GM13977 (cell line): ENCODE data around the gene PLA2G4E.

Experiments used
- DNase-seq: peaks from one replicate; pipeline ENCODE4 v3.0.0; 2012; ENCODE audit warnings: low spot score
- CTCF ChIP-seq: IDR thresholded peaks from 2 replicates; pipeline ENCODE4 v1.5.1; 2012; ENCODE audit warnings: mild to moderate bottlenecking, control low read depth; ENCODE audit not compliant: insufficient read depth; ENCODE audit errors: extremely low read depth, missing control alignments
- in situ Hi-C: fragments of 300-500 bp; cut with MboI; formaldehyde crosslinking; loops from one replicate; pipeline ENCODE4 v1.12.0; 2022; ENCODE audit warnings: low sequenced_read_pairs, low pct_unique_long_range_greater_than_20kb, mixed read lengths, inconsistent platforms; ENCODE audit not compliant: unreplicated experiment

PLA2G4E gene

GRCh38 chr15:42045211-42045615 lies 24.4 kb upstream of the PLA2G4E start:
- DNase-seq: no peak
- TF ChIP-seq CTCF: no peak
- in situ Hi-C loops: no loop called here

GRCh38 chr15:42042602-42043400 lies 22.0 kb upstream of the PLA2G4E start:
- in situ Hi-C loops: no loop called here
- DNase-seq: no peak
- TF ChIP-seq CTCF: no peak

GRCh38 chr15:42038401-42038800 lies 17.6 kb upstream of the PLA2G4E start:
- no peak for TF ChIP-seq CTCF
- in situ Hi-C loops: no loop called here
- DNase-seq: no peak

GRCh38 chr15:42037656-42038055 lies 16.8 kb upstream of the PLA2G4E start:
- in situ Hi-C loops: no loop called here
- no peak for DNase-seq

GRCh38 chr15:42036966-42037365 lies 16.1 kb upstream of the PLA2G4E start:
- in situ Hi-C loops: no loop called here
- no peak for TF ChIP-seq CTCF
- DNase-seq: no peak

More at GRCh38 chr15:42037656-42038055, 16.8 kb upstream of the PLA2G4E start:
- no peak for TF ChIP-seq CTCF

- DNase-seq: no peak
- in situ Hi-C loops: no loop called here
- TF ChIP-seq CTCF: no peak
Measured at GRCh38 chr15:42036112-42036905, 15.5 kb upstream of the PLA2G4E start.
